Measurements from ENCODE around the gene INSL3. TPM values are rescaled to one million over a fixed set of nuclear protein-coding genes. Genes with fewer than 3 reads are reported as not detected.
"Not testable (repeated sequence)": the region's sequence is repeated elsewhere in the genome, so short reads cannot be mapped to it uniquely, and the experiment has no call there.

The INSL3 gene
- total RNA-seq, 1 donor from 2014 or later = not detected

GRCh38 chr19:17803264-17803896 is 17.9 kb downstream of the INSL3 start:
- TF ChIP-seq, protein P1, sequence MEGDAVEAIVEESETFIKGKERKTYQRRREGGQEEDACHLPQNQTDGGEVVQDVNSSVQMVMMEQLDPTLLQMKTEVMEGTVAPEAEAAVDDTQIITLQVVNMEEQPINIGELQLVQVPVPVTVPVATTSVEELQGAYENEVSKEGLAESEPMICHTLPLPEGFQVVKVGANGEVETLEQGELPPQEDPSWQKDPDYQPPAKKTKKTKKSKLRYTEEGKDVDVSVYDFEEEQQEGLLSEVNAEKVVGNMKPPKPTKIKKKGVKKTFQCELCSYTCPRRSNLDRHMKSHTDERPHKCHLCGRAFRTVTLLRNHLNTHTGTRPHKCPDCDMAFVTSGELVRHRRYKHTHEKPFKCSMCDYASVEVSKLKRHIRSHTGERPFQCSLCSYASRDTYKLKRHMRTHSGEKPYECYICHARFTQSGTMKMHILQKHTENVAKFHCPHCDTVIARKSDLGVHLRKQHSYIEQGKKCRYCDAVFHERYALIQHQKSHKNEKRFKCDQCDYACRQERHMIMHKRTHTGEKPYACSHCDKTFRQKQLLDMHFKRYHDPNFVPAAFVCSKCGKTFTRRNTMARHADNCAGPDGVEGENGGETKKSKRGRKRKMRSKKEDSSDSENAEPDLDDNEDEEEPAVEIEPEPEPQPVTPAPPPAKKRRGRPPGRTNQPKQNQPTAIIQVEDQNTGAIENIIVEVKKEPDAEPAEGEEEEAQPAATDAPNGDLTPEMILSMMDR (IDR thresholded peaks at IDR 0.05) = no peak
- TF ChIP-seq EZH2 (IDR thresholded peaks at IDR 0.05) (no peak), EZH2phosphoT487 (IDR thresholded peaks at IDR 0.05) (no peak)
- H3K27ac ChIP-seq = no peak overlapping the region
- no peaks in the 10 kb centered on the region for H3K9me3 ChIP-seq (ENCODE audit: low read depth)
- Mint-ChIP-seq H3K27me3 (ENCODE audit: insufficient read depth, low read depth) (peaks cover 16% of the 10 kb centered on the region), H3K27ac (no peak overlapping the region), H3K36me3 (no peaks in the 10 kb centered on the region), H3K4me1 (no peaks in the 10 kb centered on the region), H3K9me3 (no peaks in the 10 kb centered on the region), H3K4me3 (no peak overlapping the region)
- DNase-seq (ENCODE audit: low spot score) = peak; percentile 1
- no peaks in the 10 kb centered on the region for H3K36me3 ChIP-seq
- H3K9ac ChIP-seq = no peak overlapping the region
- H3K4me2 ChIP-seq = no peak overlapping the region
- H3K4me3 ChIP-seq = no peak overlapping the region
- no peak overlapping the region for H2AFZ ChIP-seq (replicated peaks)
- no peaks in the 10 kb centered on the region for H3K79me2 ChIP-seq (ENCODE audit: low read depth)
- H4K20me1 ChIP-seq (ENCODE audit: low read depth) = no peaks in the 10 kb centered on the region
- H3F3A ChIP-seq (ENCODE audit: low read depth) = no peaks in the 10 kb centered on the region
- H3K4me1 ChIP-seq = no peaks in the 10 kb centered on the region
- H3K27me3 ChIP-seq = no peaks in the 10 kb centered on the region

DNA sequence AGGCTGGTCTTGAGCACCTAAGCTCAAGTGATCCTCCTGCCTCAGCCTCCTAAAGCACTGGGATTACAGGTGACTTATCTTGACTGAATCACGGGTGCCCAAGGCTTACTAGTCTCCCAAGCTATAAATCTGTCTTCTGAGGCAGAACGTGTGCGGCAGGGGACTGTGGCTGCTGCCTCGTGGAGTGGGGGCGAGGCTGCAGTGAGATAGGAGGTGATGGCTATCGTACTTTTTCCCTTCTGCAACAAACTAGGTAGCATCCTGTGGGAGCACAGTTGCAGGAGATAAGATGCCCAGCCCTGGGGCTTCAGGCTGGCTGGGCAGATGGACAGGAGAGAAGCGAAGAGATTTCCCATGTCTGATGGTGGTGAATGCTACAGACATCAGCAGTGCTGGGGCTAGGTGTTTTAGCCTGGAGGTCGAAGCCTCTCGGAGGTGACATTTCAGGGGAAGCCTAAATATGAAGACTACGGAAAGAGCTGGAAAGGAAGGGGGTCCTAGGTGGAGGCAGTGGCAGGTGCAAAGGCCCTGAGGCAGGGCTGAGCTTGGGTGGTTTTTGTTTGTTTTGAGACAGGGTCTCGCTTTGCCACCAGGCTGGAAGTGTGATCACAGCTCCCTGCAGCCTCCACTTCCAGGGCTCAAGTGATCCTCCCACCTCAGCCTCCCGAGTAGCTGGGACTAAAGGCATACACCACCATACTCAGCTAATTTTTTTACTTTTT is 19.0 kb downstream of the INSL3 start:
- no peaks in the 10 kb centered on the region for H3K9me3 Mint-ChIP-seq
- H3K4me3 Mint-ChIP-seq = no peak overlapping the region
- Histone ChIP-seq H2AFZ (replicated peaks) (no peak overlapping the region), H3K4me1 (no peaks in the 10 kb centered on the region), H4K20me1 (ENCODE audit: low read depth) (no peaks in the 10 kb centered on the region), H3F3A (ENCODE audit: low read depth) (no peaks in the 10 kb centered on the region), H3K9me3 (ENCODE audit: low read depth) (no peaks in the 10 kb centered on the region), H3K9ac (no peak overlapping the region), H3K4me2 (no peak overlapping the region), H3K4me3 (no peak overlapping the region), H3K36me3 (no peaks in the 10 kb centered on the region), H3K27me3 (peaks cover 8% of the 10 kb centered on the region), H3K27ac (no peak overlapping the region), H3K79me2 (ENCODE audit: low read depth) (no peaks in the 10 kb centered on the region)
- H3K4me1 Mint-ChIP-seq = no peaks in the 10 kb centered on the region
- H3K36me3 Mint-ChIP-seq = no peaks in the 10 kb centered on the region
- H3K27ac Mint-ChIP-seq = no peak overlapping the region
- peak; percentile 0 for DNase-seq (ENCODE audit: low spot score)
- peaks cover 12% of the 10 kb centered on the region for H3K27me3 Mint-ChIP-seq (ENCODE audit: insufficient read depth, low read depth)
- TF ChIP-seq EZH2phosphoT487 (IDR thresholded peaks at IDR 0.05) (no peak), EZH2 (IDR thresholded peaks at IDR 0.05) (no peak)
- TF ChIP-seq, protein P1 (IDR thresholded peaks at IDR 0.05) = no peak

GRCh38 chr19:17798599-17798998 is 22.7 kb downstream of the INSL3 start:
- not testable (repeated sequence) for H4K20me1 ChIP-seq (ENCODE audit: low read depth); H3K4me3 Mint-ChIP-seq; H3K36me3 ChIP-seq

More at GRCh38 chr19:17798599-17798998, 22.7 kb downstream of the INSL3 start:
- DNase-seq (ENCODE audit: low spot score); H3K27ac Mint-ChIP-seq; H3K79me2 ChIP-seq (ENCODE audit: low read depth); H3K36me3 Mint-ChIP-seq; H3K9me3 Mint-ChIP-seq; H2AFZ ChIP-seq (replicated peaks); H3F3A ChIP-seq (ENCODE audit: low read depth); H3K4me1 Mint-ChIP-seq; H3K9me3 ChIP-seq (ENCODE audit: low read depth); H3K4me1 ChIP-seq; H3K27ac ChIP-seq; H3K4me2 ChIP-seq; H3K4me3 ChIP-seq; H3K9ac ChIP-seq: not testable (repeated sequence)
- peaks cover 33% of the 10 kb centered on the region for H3K27me3 Mint-ChIP-seq (ENCODE audit: insufficient read depth, low read depth)
- H3K27me3 ChIP-seq = peaks cover 43% of the 10 kb centered on the region

Data from neural progenitor cell (in vitro differentiated cells).